Measurements from ENCODE around the gene MTERF4. TPM values are rescaled to one million over a fixed set of nuclear protein-coding genes. Genes with fewer than 3 reads are reported as not detected.

The MTERF4 gene
- total and polyA plus RNA-seq, 10 of the 15 experiments (the other 5 are each of a cell fraction or from before 2014, with no cell fraction given), result 36.7 to 69.1 (median 45.5) TPM

- TF ChIP-seq FOXM1 (IDR thresholded peaks at IDR 0.05; ENCODE audit: low read depth, low read length) (no peak), BMI1 (IDR thresholded peaks at IDR 0.05; ENCODE audit: borderline replicate concordance) (no peak), PAX8 (IDR thresholded peaks at IDR 0.05) (no peak), RBBP5 (conservative IDR thresholded peaks at IDR 0.05) (no peak), ASH2L (IDR thresholded peaks at IDR 0.05; ENCODE audit: borderline replicate concordance, low read depth) (no peak), ZBED1 (IDR thresholded peaks at IDR 0.05; ENCODE audit: borderline replicate concordance) (no peak), ZZZ3 (IDR thresholded peaks at IDR 0.05; ENCODE audit: control insufficient read depth, insufficient read length, low read depth) (no peak), FOS (IDR thresholded peaks at IDR 0.05; ENCODE audit: borderline replicate concordance, extremely low read depth, insufficient read length) (peak; percentile 41), YBX1 (IDR thresholded peaks at IDR 0.05) (no peak), MLLT1 (IDR thresholded peaks at IDR 0.05) (0 out of 2 replicates have a peak, but pooled peaks have one; percentile 28), EED (IDR thresholded peaks at IDR 0.05; ENCODE audit: low read depth) (no peak), ZSCAN29 (IDR thresholded peaks at IDR 0.05) (no peak), ELK1 (IDR thresholded peaks at IDR 0.05; ENCODE audit: low read depth, low read length) (no peak), RCOR1 (conservative IDR thresholded peaks at IDR 0.05; ENCODE audit: low read depth, low read length) (no peak), RUNX3 (IDR thresholded peaks at IDR 0.05; ENCODE audit: low read length) (no peak), NR2F1 (conservative IDR thresholded peaks at IDR 0.05) (no peak), IRF5 (IDR thresholded peaks at IDR 0.05; ENCODE audit: borderline replicate concordance) (no peak), SMC3 (IDR thresholded peaks at IDR 0.05; ENCODE audit: borderline replicate concordance, low read length) (peak; percentile 49; the same call in 1 of the 2 replicates), CBFB (IDR thresholded peaks at IDR 0.05; ENCODE audit: low read depth) (no peak)
- TF ChIP-seq, protein P1, sequence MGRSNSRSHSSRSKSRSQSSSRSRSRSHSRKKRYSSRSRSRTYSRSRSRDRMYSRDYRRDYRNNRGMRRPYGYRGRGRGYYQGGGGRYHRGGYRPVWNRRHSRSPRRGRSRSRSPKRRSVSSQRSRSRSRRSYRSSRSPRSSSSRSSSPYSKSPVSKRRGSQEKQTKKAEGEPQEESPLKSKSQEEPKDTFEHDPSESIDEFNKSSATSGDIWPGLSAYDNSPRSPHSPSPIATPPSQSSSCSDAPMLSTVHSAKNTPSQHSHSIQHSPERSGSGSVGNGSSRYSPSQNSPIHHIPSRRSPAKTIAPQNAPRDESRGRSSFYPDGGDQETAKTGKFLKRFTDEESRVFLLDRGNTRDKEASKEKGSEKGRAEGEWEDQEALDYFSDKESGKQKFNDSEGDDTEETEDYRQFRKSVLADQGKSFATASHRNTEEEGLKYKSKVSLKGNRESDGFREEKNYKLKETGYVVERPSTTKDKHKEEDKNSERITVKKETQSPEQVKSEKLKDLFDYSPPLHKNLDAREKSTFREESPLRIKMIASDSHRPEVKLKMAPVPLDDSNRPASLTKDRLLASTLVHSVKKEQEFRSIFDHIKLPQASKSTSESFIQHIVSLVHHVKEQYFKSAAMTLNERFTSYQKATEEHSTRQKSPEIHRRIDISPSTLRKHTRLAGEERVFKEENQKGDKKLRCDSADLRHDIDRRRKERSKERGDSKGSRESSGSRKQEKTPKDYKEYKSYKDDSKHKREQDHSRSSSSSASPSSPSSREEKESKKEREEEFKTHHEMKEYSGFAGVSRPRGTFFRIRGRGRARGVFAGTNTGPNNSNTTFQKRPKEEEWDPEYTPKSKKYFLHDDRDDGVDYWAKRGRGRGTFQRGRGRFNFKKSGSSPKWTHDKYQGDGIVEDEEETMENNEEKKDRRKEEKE (IDR thresholded peaks at IDR 0.05), result no peak
- TF ChIP-seq, protein P2, sequence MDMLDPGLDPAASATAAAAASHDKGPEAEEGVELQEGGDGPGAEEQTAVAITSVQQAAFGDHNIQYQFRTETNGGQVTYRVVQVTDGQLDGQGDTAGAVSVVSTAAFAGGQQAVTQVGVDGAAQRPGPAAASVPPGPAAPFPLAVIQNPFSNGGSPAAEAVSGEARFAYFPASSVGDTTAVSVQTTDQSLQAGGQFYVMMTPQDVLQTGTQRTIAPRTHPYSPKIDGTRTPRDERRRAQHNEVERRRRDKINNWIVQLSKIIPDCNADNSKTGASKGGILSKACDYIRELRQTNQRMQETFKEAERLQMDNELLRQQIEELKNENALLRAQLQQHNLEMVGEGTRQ (IDR thresholded peaks at IDR 0.05; ENCODE audit: borderline replicate concordance, low read depth, low read length), result no peak
Measured at GRCh38 chr2:241149925-241150659, 48.0 kb upstream of the MTERF4 start, which contains the start of gene PPP1R7 (continued).
